ENCODE measurements around the gene FGF7.

- no peak for TF ChIP-seq CTCF (conservative IDR thresholded peaks at IDR 0.05 in 1 of 2, IDR thresholded peaks at IDR 0.05 in 1 of 2; ENCODE audit: low read depth in 1 of 2, low read length in 2 of 2)
- TF ChIP-seq EZH2 (IDR thresholded peaks at IDR 0.05; ENCODE audit: low read length, missing control alignments): no peak
Observed at GRCh38 chr15:49439678-49440395, 16.8 kb downstream of the FGF7 start.

Measured in fibroblast of lung (primary cell).